Neuronal stem cell (in vitro differentiated cells): ENCODE data around the gene VPS4B. TPM values are rescaled to one million over a fixed set of nuclear protein-coding genes. Genes with fewer than 3 reads are reported as not detected.

ENCODE experiments used
- DNase-seq: peaks from one replicate; pipeline ENCODE4 v3.0.0-alpha.2; 2013; ENCODE audit warnings: low spot score
- H2AFZ ChIP-seq: one replicate; pipeline ENCODE4 v1.6.1; 2013; ENCODE audit warnings: mild to moderate bottlenecking, low read length, inconsistent platforms
- H2AK5ac ChIP-seq: 2 replicates; pipeline ENCODE4 v1.6.1; 2013; ENCODE audit warnings: low read depth, mild to moderate bottlenecking, inconsistent platforms, low read length, moderate library complexity, mixed read lengths
- H2BK120ac ChIP-seq: 2 replicates; pipeline ENCODE4 v1.6.1; 2013; ENCODE audit warnings: low read depth, mild to moderate bottlenecking, inconsistent platforms, low read length, moderate library complexity, mixed read lengths
- H2BK12ac ChIP-seq: one replicate; pipeline ENCODE4 v1.6.1; 2013; ENCODE audit warnings: low read length, inconsistent platforms
- H2BK15ac ChIP-seq: 2 replicates; pipeline ENCODE4 v1.6.1; 2013; ENCODE audit warnings: mild to moderate bottlenecking, low read length, inconsistent platforms, mixed read lengths
- H2BK5ac ChIP-seq: one replicate; pipeline ENCODE4 v1.6.1; 2013; ENCODE audit warnings: inconsistent platforms, mild to moderate bottlenecking, low read length, moderate library complexity
- H3K14ac ChIP-seq: one replicate; pipeline ENCODE4 v1.6.1; 2013; ENCODE audit warnings: low read length, inconsistent platforms
- H3K18ac ChIP-seq: 2 replicates; pipeline ENCODE4 v1.6.1; 2013; ENCODE audit warnings: low read length, inconsistent platforms
- H3K23ac ChIP-seq: 2 replicates; pipeline ENCODE4 v1.6.1; 2013; ENCODE audit warnings: low read depth, mild to moderate bottlenecking, mixed read lengths, low read length, inconsistent platforms; ENCODE audit not compliant: poor library complexity
- H3K27ac ChIP-seq: replicated peaks from 3 replicates; pipeline ENCODE4 v1.5.1; 2013; ENCODE audit warnings: low read length, inconsistent platforms
- H3K27me3 ChIP-seq, 3 experiments: 2 replicates each; pipeline ENCODE4 v1.6.1; 2013; ENCODE audit warnings: low read length in 3 of 3, mild to moderate bottlenecking in 2 of 3, inconsistent platforms in 1 of 3, low read depth in 1 of 3, mixed read lengths in 1 of 3, moderate library complexity in 1 of 3; ENCODE audit not compliant: control insufficient read depth in 3 of 3, insufficient read depth in 3 of 3
- H3K36me3 ChIP-seq, 2 donors: replicated peaks in 1 of 2; 2 replicates each; pipeline ENCODE4 v1.6.1; 2013; ENCODE audit warnings: low read length in 2 of 2; ENCODE audit not compliant: control insufficient read depth in 2 of 2, insufficient read depth in 2 of 2
- H3K4ac ChIP-seq: 2 replicates; pipeline ENCODE4 v1.6.1; 2013; ENCODE audit warnings: inconsistent platforms, mild to moderate bottlenecking, low read length, moderate library complexity
- H3K4me1 ChIP-seq, 2 donors: 1 replicate in 1 of 2; 2 replicates in 1 of 2; pipeline ENCODE4 v1.6.1; 2013; ENCODE audit warnings: low read length in 2 of 2, low read depth in 1 of 2; ENCODE audit not compliant: control insufficient read depth in 2 of 2, insufficient read depth in 1 of 2
- H3K4me2 ChIP-seq: one replicate; pipeline ENCODE4 v1.6.1; 2013; ENCODE audit warnings: mild to moderate bottlenecking, low read length, inconsistent platforms; ENCODE audit not compliant: insufficient read depth, poor library complexity, severe bottlenecking
- H3K4me3 ChIP-seq, 2 donors: 2 replicates each; pipeline ENCODE4 v1.5.1; 2013; ENCODE audit warnings: low read length in 2 of 2, mild to moderate bottlenecking in 2 of 2, inconsistent platforms in 1 of 2, moderate library complexity in 1 of 2
- H3K79me1 ChIP-seq: one replicate; pipeline ENCODE4 v1.6.1; 2013; ENCODE audit warnings: low read depth, mild to moderate bottlenecking, inconsistent platforms, low read length, moderate library complexity
- H3K9ac ChIP-seq: one replicate; pipeline ENCODE4 v1.6.1; 2013; ENCODE audit warnings: mild to moderate bottlenecking, low read depth, low read length, inconsistent platforms; ENCODE audit not compliant: poor library complexity
- H3K9me3 ChIP-seq, 2 donors: replicated peaks in 1 of 2; 2 replicates each; pipeline versions ENCODE3 to v1.6.1; 2013; ENCODE audit warnings: low read length in 2 of 2, mild to moderate bottlenecking in 2 of 2, inconsistent platforms in 1 of 2, low read depth in 1 of 2, mixed read lengths in 1 of 2, moderate library complexity in 1 of 2; ENCODE audit not compliant: control insufficient read depth in 2 of 2, insufficient read depth in 1 of 2
- H4K8ac ChIP-seq: one replicate; pipeline ENCODE4 v1.6.1; 2013; ENCODE audit warnings: low read depth, mild to moderate bottlenecking, inconsistent platforms, low read length, moderate library complexity
- H4K91ac ChIP-seq: one replicate; pipeline ENCODE4 v1.6.1; 2013; ENCODE audit warnings: low read length, low read depth, mild to moderate bottlenecking, inconsistent platforms; ENCODE audit not compliant: poor library complexity
- WGBS, 2 donors: extraction: QIAGEN DNeasy Blood & Tissue Kit; methylation state at CpG; one replicate each; pipeline ENCODE4 v1.1.7; 2013; ENCODE audit warnings: missing lambda C conversion rate in 2 of 2, mixed read lengths in 1 of 2; ENCODE audit not compliant: insufficient read length in 2 of 2, insufficient replicate concordance in 1 of 2; ENCODE audit errors: extremely low coverage in 2 of 2; 5-methylcytosine and 5-hydroxymethylcytosine counted together
- polyA plus RNA-seq, 2 experiments: library from polyadenylated mRNA; stranded (reverse); fragments of 200-250 nt; gene quantifications; one replicate each; pipeline ENCODE4 v1.2.3, GENCODE V29; 2013

The VPS4B gene
- polyA plus RNA-seq (2013, experiment 1 of 2): 32.7 TPM
- 33.3 TPM for polyA plus RNA-seq (2013, experiment 2 of 2)

DNA sequence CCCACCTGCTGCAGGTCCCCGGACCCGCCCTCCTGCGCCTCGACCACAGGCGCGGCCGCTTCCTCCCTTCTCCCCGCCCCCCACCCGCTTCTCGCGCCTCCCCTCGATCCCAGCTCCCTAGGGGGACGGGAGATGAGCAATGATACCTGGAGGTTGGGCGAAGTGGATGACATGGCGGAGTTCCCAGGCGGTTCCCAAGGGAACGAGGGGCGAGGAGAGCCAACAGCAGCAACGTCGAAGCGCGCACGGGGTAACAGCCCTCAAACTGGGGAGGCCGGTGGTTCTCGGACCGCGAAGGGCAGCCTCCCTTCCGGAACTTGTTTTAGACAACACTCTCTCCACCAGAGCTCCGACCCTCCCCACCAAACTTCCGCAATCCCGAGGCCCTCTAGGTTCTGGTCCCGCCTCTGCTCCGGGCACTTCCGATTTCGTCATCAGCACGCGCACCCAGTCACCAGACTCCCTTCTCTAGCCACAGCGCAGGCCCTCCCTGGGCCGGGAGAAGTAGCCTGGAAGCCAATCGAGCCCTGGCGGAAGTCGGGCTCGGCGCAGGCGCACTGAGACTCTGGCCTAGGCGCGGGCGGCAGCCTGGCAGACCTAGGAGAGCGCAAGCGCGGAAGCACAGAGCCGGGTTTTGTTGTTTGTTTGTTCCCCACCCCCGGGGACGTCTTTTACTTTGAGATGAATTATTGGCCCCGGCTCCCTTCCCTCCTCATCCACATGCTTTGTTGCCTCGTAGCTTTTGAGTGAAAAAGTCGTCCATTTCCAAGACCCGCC lies at the start of gene VPS4B:
VPS4B (minus strand) TSS at position 390 of the 777 bp plus-strand sequence; CDS start at position 173, 217 bp downstream.
- Histone ChIP-seq H3K79me1 (peaks cover 1% of the 10 kb centered on the region), H2BK120ac (no peak within 1 kb of the TSS), H3K36me3 (peaks cover 6 to 37% of the 10 kb centered on the region in 2 donors), H3K14ac (peak within 1 kb of the TSS; percentile 97), H3K9ac (peak within 1 kb of the TSS; percentile 98), H3K9me3 (no peaks in the 10 kb centered on the region), H2BK5ac (peak within 1 kb of the TSS; percentile 87), H3K4me1 (peaks cover 5% of the 10 kb centered on the region in 2 donors), H3K27me3 (no peaks in the 10 kb centered on the region), H2BK15ac (no peak within 1 kb of the TSS), H3K4ac (peak within 1 kb of the TSS; percentile 78), H3K18ac (peak within 1 kb of the TSS; percentile 94), H2AFZ (peak within 1 kb of the TSS; percentile 94), H3K4me2 (peak within 1 kb of the TSS; percentile 87), H4K91ac (no peak within 1 kb of the TSS), H4K8ac (peak within 1 kb of the TSS; percentile 87), H3K4me3 (peak within 1 kb of the TSS; percentile 83 to 90), H2BK12ac (no peak within 1 kb of the TSS), H2AK5ac (peak within 1 kb of the TSS; percentile 73), H3K27ac (peak within 1 kb of the TSS; percentile 92), H3K23ac (peak within 1 kb of the TSS; percentile 94)
- DNase-seq: peak; percentile 99
- WGBS, 2 donors: no CpG with 5 or more reads among the region's 58 CpGs

DNA sequence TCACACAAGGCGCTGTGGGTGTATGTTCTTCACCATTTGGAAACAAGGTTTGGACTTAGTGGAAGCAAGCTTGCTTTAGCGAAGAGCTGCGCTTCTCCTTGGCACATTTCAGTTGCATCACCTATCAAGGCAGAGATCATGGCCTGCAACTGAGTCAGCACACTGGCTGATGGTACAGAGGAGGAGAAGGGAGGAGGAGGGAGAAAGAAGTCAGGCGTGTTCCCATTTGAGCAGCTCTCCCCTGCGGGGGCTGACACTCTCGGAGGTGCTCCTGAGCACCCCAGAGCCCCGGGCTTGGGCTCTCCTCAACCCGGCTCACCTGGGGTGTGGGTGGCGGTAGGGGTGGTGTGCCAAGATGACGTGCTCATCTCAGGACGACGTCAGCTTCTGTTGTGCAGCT lies 48.5 kb upstream of the VPS4B start:
- Histone ChIP-seq H3K9ac (no peak overlapping the region), H3K4me2 (no peak overlapping the region), H3K27ac (no peak overlapping the region), H4K8ac (no peak overlapping the region), H2BK5ac (no peak overlapping the region), H4K91ac (no peak overlapping the region), H3K23ac (no peak overlapping the region), H2BK15ac (no peak overlapping the region), H3K36me3 (no peaks in the 10 kb centered on the region), H3K79me1 (no peaks in the 10 kb centered on the region), H3K4me1 (no peaks in the 10 kb centered on the region), H3K4ac (no peak overlapping the region), H3K9me3 (no peaks in the 10 kb centered on the region), H2BK12ac (no peak overlapping the region), H3K27me3 (no peaks in the 10 kb centered on the region), H3K4me3 (no peak overlapping the region), H3K18ac (no peak overlapping the region), H2AFZ (peak overlapping the region; percentile 1), H2BK120ac (no peak overlapping the region), H3K14ac (no peak overlapping the region), H2AK5ac (no peak overlapping the region)
- WGBS, 2 donors: no CpG with 5 or more reads among the region's 12 CpGs
- no peak for DNase-seq

DNA sequence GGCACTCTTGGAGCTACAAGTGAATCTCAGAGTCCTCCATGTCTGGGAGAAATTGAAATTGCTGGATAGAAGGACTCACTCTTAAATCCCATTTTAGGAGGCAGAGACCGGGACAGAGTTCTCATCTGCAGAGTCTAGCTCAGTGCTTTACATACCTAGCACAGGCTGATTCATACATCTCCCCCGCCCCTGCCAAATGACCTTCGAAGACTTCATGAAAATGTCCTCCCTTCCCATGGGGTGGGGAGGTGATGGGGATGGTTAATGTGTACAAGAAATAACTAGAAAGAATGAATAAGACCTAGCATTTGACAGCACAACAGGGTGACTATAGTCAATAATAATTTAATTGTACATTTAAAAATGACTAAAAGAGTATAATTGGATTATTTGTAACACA lies 46.3 kb upstream of the VPS4B start:
- H4K8ac ChIP-seq: no peak overlapping the region
- no peak overlapping the region for H4K91ac ChIP-seq
- no peaks in the 10 kb centered on the region for H3K4me1 ChIP-seq
- no peaks in the 10 kb centered on the region for H3K36me3 ChIP-seq
- no peak overlapping the region for H3K4me3 ChIP-seq
- H3K9me3 ChIP-seq: no peaks in the 10 kb centered on the region
- H3K79me1 ChIP-seq: no peaks in the 10 kb centered on the region
- DNase-seq: no peak
- H2BK5ac ChIP-seq: no peak overlapping the region
- H3K27ac ChIP-seq: no peak overlapping the region
- no peak overlapping the region for H2BK120ac ChIP-seq
- H2BK12ac ChIP-seq: no peak overlapping the region
- WGBS, 2 donors: no CpG with 5 or more reads among the region's 3 CpGs
- H3K27me3 ChIP-seq: peaks cover 0 to 7% (median 0%) of the 10 kb centered on the region in 3 experiments
- no peak overlapping the region for H3K14ac ChIP-seq
- H3K18ac ChIP-seq: no peak overlapping the region
- no peak overlapping the region for H2AFZ ChIP-seq
- no peak overlapping the region for H3K9ac ChIP-seq
- no peak overlapping the region for H2BK15ac ChIP-seq
- H3K4ac ChIP-seq: no peak overlapping the region
- H2AK5ac ChIP-seq: no peak overlapping the region
- H3K23ac ChIP-seq: no peak overlapping the region
- H3K4me2 ChIP-seq: no peak overlapping the region

DNA sequence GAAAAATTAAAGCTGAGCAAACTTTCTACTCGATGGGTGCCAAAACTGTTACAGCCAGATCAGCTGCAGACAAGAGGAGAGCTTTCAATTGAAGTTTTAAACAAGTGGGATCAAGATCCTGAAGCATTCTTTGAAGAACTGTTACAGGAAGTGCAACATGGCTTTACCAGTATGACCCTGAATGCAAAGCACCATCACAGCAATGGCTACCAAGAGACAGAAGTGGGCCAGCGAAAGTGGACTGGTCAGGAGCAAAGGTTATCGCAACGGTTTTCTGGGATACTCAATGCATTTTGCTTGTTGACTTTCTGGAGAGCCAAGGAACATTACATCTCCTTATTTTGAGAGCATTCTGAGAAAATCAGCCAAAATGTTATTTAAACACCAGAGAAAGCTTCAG lies 45.4 kb upstream of the VPS4B start:
- Histone ChIP-seq H3K9me3 (no peaks in the 10 kb centered on the region), H3K9ac (no peak overlapping the region), H3K4me2 (no peak overlapping the region), H3K79me1 (no peaks in the 10 kb centered on the region), H4K8ac (no peak overlapping the region), H3K4ac (no peak overlapping the region), H2BK12ac (no peak overlapping the region), H3K23ac (no peak overlapping the region), H2AFZ (peak overlapping the region; percentile 72), H3K27me3 (peaks cover 0 to 7% (median 0%) of the 10 kb centered on the region in 3 experiments), H2AK5ac (no peak overlapping the region), H4K91ac (no peak overlapping the region), H2BK120ac (no peak overlapping the region), H3K27ac (no peak overlapping the region), H3K36me3 (no peaks in the 10 kb centered on the region), H2BK5ac (no peak overlapping the region), H3K4me1 (no peaks in the 10 kb centered on the region), H3K14ac (no peak overlapping the region), H2BK15ac (no peak overlapping the region), H3K18ac (no peak overlapping the region), H3K4me3 (no peak overlapping the region)
- WGBS, 2 donors: no CpG with 5 or more reads among the region's 4 CpGs
- DNase-seq: no peak
